VCaP (cell line): ENCODE data around the gene CYSTM1.
A peak's percentile ranks its signal among the peaks of the same experiment; 100 is the strongest.

Experiments used
- H3K27ac ChIP-seq: fragments of 450-650 bp; 2 replicates; pipeline ENCODE4 v1.5.1; 2017
- TF ChIP-seq, protein P1 (sequence below): fragments of 450-650 bp; conservative IDR thresholded peaks from 2 replicates; pipeline ENCODE4 v1.5.1; 2017; ENCODE audit warnings: mild to moderate bottlenecking, moderate library complexity

Gene CYSTM1

DNA sequence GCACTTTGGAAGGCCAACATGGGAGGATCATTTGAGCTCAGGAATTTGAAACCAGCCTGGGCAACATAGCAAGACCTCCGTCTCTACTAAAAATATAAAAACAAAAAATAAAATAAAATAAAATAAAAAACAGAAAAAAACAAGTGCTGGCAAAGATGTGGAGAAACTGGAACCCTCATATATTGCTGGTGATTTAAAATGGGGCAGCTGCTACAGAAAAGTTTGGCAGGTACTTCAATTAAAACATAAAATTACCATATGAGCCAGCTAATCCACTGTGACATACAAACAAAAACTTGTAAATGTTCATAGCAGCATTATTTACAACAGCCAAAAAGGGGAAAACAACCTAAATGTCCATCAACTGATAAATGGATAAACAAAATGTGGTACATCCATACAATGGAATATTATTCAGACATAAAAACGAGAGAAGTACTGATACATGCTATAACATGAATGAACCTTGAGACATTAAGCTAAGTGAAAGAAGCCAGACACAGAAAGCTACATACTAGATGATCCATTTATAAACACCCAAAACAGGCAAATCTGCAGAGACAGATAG is 85.2 kb downstream of the CYSTM1 start:
- peak overlapping the region; percentile 86 for H3K27ac ChIP-seq

DNA sequence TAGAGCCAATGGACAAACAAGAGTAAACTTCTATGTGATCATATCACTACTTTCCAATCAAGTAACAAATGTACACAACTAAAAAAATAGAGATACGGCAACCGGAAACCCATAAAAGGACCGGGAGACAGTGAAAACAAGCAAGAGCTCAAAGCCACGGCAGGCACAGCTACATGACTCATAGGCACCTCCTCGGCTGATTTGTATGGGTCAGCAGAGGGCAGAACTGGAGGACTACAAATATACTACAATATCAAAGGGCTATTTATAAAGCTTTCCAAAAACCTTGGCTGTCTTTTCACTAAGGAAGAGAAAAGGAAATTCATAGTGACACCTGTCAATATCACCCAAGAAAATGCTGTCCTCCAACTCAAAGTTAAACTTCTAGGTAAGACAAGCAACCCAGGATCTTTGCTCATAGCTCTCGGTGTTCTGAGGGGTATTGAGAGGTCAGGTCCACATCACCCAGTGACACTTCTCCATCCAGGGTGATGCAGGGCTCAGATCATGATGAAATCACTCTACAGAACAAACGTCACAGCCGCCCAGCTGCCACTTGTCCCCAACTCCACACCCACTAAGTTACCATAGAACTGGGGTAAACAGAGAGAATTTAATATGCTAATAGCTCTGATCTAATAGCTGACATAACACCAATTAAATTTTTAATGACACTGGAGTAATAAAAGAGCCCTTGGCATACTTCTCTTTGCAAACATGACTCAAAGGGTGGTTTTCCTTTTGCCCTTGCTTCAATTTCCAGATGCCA is 86.6 kb downstream of the CYSTM1 start:
- H3K27ac ChIP-seq, result peak overlapping the region; percentile 86
- TF ChIP-seq, protein P1, sequence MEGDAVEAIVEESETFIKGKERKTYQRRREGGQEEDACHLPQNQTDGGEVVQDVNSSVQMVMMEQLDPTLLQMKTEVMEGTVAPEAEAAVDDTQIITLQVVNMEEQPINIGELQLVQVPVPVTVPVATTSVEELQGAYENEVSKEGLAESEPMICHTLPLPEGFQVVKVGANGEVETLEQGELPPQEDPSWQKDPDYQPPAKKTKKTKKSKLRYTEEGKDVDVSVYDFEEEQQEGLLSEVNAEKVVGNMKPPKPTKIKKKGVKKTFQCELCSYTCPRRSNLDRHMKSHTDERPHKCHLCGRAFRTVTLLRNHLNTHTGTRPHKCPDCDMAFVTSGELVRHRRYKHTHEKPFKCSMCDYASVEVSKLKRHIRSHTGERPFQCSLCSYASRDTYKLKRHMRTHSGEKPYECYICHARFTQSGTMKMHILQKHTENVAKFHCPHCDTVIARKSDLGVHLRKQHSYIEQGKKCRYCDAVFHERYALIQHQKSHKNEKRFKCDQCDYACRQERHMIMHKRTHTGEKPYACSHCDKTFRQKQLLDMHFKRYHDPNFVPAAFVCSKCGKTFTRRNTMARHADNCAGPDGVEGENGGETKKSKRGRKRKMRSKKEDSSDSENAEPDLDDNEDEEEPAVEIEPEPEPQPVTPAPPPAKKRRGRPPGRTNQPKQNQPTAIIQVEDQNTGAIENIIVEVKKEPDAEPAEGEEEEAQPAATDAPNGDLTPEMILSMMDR, result no peak

More for the DNA sequence above, 85.2 kb downstream of the CYSTM1 start:
- TF ChIP-seq, protein P1, result no peak

DNA sequence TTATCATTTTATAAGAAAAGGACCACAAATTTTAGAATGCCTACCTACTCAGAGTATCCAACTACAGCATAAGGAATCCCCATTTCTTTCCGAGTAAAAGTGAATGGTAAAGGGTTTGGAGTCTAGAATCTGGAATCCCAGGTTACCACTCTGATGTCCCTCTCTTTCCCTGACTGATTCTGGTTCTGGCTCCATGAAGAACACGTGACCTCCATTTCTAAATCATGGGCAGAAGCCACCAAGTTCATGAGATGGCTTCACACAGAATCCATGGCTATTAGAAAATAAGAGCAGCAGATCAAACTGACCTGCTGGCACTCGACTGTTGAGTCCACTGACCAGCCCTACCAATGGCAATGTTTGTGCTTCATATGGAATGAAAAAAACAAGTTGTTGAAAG is 87.2 kb downstream of the CYSTM1 start:
- TF ChIP-seq, protein P1, result no peak
- H3K27ac ChIP-seq, result peak overlapping the region; percentile 86

DNA sequence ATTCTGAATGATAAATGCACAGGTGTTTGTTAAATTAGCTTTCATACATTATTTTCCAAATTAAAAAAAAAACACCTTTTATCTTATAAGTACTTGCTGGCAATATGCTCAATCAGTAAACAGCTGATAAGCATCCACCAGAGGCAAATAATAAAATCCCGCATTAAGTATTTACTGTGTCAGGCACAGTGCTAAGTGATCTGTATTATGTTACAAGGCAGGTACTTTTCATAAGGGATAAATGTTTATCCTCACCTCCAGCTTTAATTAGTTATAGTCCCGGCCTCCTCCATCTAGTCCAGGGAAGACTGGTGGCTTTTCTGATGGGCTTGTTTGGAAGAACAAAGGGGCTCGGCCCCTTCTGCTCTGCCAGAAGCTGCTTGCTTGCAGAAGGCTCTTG is 87.9 kb downstream of the CYSTM1 start:
- peak overlapping the region; percentile 86 for H3K27ac ChIP-seq
- TF ChIP-seq, protein P1, result no peak

DNA sequence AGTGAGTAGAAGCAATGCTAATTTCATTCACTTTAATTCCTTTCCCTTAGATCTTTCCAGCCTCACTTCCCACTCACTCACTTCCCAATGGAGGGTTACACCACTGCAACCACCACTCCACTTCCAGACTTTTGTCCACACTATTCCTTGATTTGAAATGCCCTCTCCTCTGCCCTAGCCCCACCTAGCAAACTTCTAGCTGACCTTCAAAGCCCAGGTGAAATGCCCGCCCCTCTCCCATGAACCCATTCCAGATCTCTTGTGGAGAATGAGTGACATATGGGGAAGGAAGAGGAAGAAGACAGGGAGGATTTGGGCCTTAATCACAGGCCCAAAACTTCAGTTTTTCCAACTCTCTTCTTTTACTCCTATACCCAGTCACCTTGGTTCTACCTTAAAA is 90.9 kb downstream of the CYSTM1 start:
- TF ChIP-seq, protein P1, result no peak
- no peak overlapping the region for H3K27ac ChIP-seq

DNA sequence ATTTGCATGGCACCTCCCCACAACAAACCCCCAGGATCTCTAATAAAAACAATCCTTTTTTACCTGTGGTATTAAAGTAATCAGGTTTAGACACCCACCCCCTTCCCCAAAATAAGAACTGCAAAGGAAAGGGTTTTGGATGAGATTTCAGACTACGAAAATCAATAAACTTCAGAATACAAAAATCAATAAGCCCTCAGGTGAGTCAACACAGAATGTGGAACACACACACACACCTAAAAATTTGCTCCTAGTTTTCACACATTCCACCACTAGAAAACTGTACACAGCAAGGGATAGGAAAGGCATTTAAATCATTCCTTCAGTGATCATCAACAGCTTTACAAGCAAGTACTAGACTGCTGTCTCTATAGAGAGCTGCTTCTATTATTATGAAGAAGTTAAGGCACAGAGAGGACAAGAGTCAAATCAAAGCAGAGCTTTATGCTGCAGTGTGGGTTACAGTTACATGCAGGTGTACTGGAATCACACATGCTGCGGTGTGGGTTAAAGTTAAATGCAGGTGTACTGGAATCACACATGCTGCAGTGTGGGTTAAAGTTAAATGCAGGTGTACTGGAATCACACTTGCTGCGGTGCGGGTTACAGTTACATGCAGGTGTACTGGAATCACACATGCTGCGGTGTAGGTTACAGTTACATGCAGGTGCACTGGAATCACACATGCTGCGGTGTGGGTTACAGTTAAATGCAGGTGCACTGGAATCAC is 91.6 kb downstream of the CYSTM1 start:
- no peak overlapping the region for H3K27ac ChIP-seq
- TF ChIP-seq, protein P1, result no peak

DNA sequence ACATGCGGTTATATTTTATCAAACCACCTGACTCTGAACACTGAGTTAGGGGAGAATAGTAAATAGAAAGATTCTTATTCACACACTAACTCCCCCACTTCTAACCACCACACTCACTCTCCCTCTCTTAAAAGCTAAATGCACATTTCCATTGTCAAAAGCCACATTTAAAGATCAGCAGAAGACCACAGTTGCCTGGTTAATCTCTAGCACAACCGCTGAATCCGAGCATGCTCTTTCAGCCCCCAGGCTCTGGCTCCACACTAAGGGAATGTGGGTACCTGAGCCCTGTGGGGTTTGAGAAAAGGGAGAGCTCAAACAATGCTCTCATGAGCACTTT is 92.2 kb downstream of the CYSTM1 start:
- H3K27ac ChIP-seq, result no peak overlapping the region
- TF ChIP-seq, protein P1, result no peak
